Natural killer cell (primary cell): ENCODE measurements around the gene CDK5RAP1. TPM values are rescaled to one million over a fixed set of nuclear protein-coding genes. Genes with fewer than 3 reads are reported as not detected.
A peak's percentile ranks its signal among the peaks of the same experiment; 100 is the strongest.

Source experiments
- ATAC-seq, 3 donors: fragments of 150-1000 bp in 2 of 3; fragments of 200-7000 bp in 1 of 3; cut with Tn5 transposase; 1 replicate in 1 of 3; 2 replicates in 2 of 3; pipeline ENCODE4 v1.10.0; 2021; ENCODE audit warnings: mild to moderate bottlenecking in 2 of 3, moderate library complexity in 2 of 3
- DNase-seq, 2 donors: peaks; one replicate each; pipeline versions ENCODE4 v3.0.0 to v3.0.0-alpha.2; 2013 to 2021; ENCODE audit warnings: mixed read lengths in 1 of 2
- H3K27ac ChIP-seq: one replicate; pipeline ENCODE4 v1.5.1; 2013; ENCODE audit warnings: mild to moderate bottlenecking, low read length
- H3K27me3 ChIP-seq: one replicate; pipeline ENCODE4 v1.6.1; 2013; ENCODE audit warnings: low read length; ENCODE audit not compliant: control insufficient read depth, insufficient read depth
- H3K36me3 ChIP-seq: one replicate; pipeline ENCODE4 v1.6.1; 2013; ENCODE audit warnings: low read length; ENCODE audit not compliant: control insufficient read depth, insufficient read depth
- H3K4me1 ChIP-seq: one replicate; pipeline ENCODE4 v1.6.1; 2013; ENCODE audit warnings: low read length; ENCODE audit not compliant: control insufficient read depth, insufficient read depth
- H3K4me3 ChIP-seq: one replicate; pipeline ENCODE4 v1.5.1; 2013; ENCODE audit warnings: low read length
- H3K9me3 ChIP-seq: one replicate; pipeline ENCODE4 v1.6.1; 2013; ENCODE audit warnings: low read length; ENCODE audit not compliant: control insufficient read depth, insufficient read depth
- H3K27ac Mint-ChIP-seq, 2 donors: one replicate each; pipeline ENCODE4 v1.8.0; 2022; ENCODE audit warnings: mild to moderate bottlenecking in 2 of 2, mixed read lengths in 2 of 2, moderate library complexity in 1 of 2
- H3K27me3 Mint-ChIP-seq, 2 donors: one replicate each; pipeline ENCODE4 v1.8.0; 2022; ENCODE audit warnings: low read depth in 2 of 2, mixed read lengths in 2 of 2
- H3K36me3 Mint-ChIP-seq: one replicate; pipeline ENCODE4 v1.8.0; 2022; ENCODE audit warnings: mixed read lengths
- H3K4me1 Mint-ChIP-seq, 2 donors: one replicate each; pipeline ENCODE4 v1.8.0; 2022; ENCODE audit warnings: mixed read lengths in 2 of 2
- H3K4me3 Mint-ChIP-seq: one replicate; pipeline ENCODE4 v1.8.0; 2022; ENCODE audit warnings: mild to moderate bottlenecking, moderate library complexity, mixed read lengths
- H3K9me3 Mint-ChIP-seq, 2 donors: one replicate each; pipeline ENCODE4 v1.8.0; 2022; ENCODE audit warnings: mixed read lengths in 2 of 2
- CTCF ChIP-seq: fragments of 200-600 bp; IDR thresholded peaks from one replicate; pipeline ENCODE4 v1.8.0; 2022; ENCODE audit warnings: antibody characterized with exemption
- WGBS: methylation state at CpG from one replicate; pipeline ENCODE4 v1.1.7; 2013; ENCODE audit warnings: missing lambda C conversion rate; ENCODE audit not compliant: insufficient coverage; 5-methylcytosine and 5-hydroxymethylcytosine counted together
- intact Hi-C: fragments of 100-400 bp; cut with micrococcal nuclease; formaldehyde crosslinking; loops from one replicate; pipeline ENCODE4 v1.14.2; 2022
- total RNA-seq, 4 donors: library from RNA; stranded (reverse); fragments of 120-200 nt in 1 of 4; gene quantifications; one replicate each; pipeline versions ENCODE4 v1.2.3 to v1.2.4, GENCODE V29; 2013 to 2022

Gene CDK5RAP1
- total RNA-seq, 3 donors from 2014 or later (not counting 1 experiment from before 2014, with no cell fraction given) = 59.7 to 71.5 (median 62.6) TPM

GRCh38 chr20:33373735-33374605, 27.3 kb downstream of the CDK5RAP1 start:
- H3K4me1 Mint-ChIP-seq = peaks cover 29 to 33% of the 10 kb centered on the region in 2 donors

DNA sequence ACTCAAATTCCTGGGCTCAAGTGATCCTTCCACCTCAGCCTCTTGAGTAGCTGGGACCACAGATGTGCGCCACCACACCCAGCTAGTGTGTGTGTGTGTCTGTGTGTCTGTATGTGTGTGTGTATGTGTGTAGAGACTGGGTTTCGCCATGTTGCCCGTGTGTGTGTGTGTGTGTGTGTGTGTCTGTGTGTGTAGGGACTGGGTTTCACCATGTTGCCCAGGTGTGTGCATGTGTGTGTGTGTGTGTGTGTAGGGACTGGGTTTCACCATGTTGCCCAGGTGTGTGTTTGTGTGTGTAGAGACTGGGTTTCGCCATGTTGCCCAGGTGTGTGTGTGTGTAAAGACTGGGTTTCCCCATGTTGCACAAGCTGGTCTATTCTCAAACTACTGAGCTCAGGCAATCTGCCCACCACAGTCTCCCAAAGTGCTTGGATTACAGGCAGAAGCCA, 28.3 kb downstream of the CDK5RAP1 start:
- Mint-ChIP-seq H3K9me3 (no peaks in the 10 kb centered on the region), H3K4me3 (peak overlapping the region; percentile 33), H3K27me3 (no peaks in the 10 kb centered on the region), H3K36me3 (peaks cover under 1% of the 10 kb centered on the region), H3K27ac (peak overlapping the region; percentile 91 to 97), H3K4me1 (peaks cover 29 to 33% of the 10 kb centered on the region in 2 donors)
- Histone ChIP-seq H3K36me3 (peaks cover 33% of the 10 kb centered on the region), H3K4me1 (peaks cover 37% of the 10 kb centered on the region), H3K9me3 (no peaks in the 10 kb centered on the region), H3K27me3 (no peaks in the 10 kb centered on the region), H3K27ac (peak overlapping the region; percentile 97), H3K4me3 (no peak overlapping the region)
- 95% methylated on average over 4 of the region's 4 CpGs for WGBS
- ATAC-seq (no peak), DNase-seq (no peak)
- no peak for TF ChIP-seq CTCF
- intact Hi-C loops = no loop called here

More at GRCh38 chr20:33373735-33374605, 27.3 kb downstream of the CDK5RAP1 start:
- DNase-seq = no peak
- no peaks in the 10 kb centered on the region for H3K9me3 ChIP-seq
- intact Hi-C loops = no loop called here
- Mint-ChIP-seq H3K36me3 (peaks cover 10% of the 10 kb centered on the region), H3K9me3 (no peaks in the 10 kb centered on the region), H3K4me3 (no peak overlapping the region), H3K27ac (peak overlapping the region; percentile 58 to 97), H3K27me3 (no peaks in the 10 kb centered on the region)
- H3K36me3 ChIP-seq = peaks cover 41% of the 10 kb centered on the region
- H3K4me1 ChIP-seq = peaks cover 34% of the 10 kb centered on the region
- H3K27me3 ChIP-seq = no peaks in the 10 kb centered on the region
- ATAC-seq = no peak
- TF ChIP-seq CTCF = no peak
- H3K27ac ChIP-seq = no peak overlapping the region
- 99% methylated on average over 4 of the region's 4 CpGs for WGBS
- no peak overlapping the region for H3K4me3 ChIP-seq

DNA sequence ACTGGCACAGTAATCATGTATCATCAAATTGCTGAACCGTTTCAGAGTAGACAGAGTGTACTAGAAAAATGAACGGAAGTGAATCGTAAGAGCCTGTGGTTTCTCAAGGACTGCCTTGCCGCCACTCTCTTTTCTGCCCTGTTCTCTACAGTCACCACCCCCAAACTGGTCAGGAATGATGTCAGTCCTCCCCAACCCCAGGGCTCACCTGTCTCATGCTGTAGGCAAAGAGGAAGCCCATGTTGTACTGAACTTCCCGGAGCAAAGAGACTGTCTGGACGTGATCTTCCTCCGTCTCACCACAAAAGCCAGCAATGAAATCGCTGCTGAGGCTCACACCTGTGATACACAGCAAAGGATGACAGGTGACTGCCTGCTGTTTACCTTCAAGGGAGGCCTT, 31.0 kb downstream of the CDK5RAP1 start:
- ATAC-seq = peak; percentile 65 to 77 (median 65)
- Histone ChIP-seq H3K36me3 (peaks cover 35% of the 10 kb centered on the region), H3K4me1 (peaks cover 37% of the 10 kb centered on the region), H3K27me3 (no peaks in the 10 kb centered on the region), H3K9me3 (no peaks in the 10 kb centered on the region), H3K4me3 (no peak overlapping the region), H3K27ac (peak overlapping the region; percentile 97)
- H3K27me3 Mint-ChIP-seq = no peaks in the 10 kb centered on the region
- intact Hi-C loops = no loop called here
- WGBS = 52% methylated on average over 8 of the region's 8 CpGs
- H3K4me3 Mint-ChIP-seq = peak overlapping the region; percentile 71
- H3K4me1 Mint-ChIP-seq = peaks cover 29 to 33% of the 10 kb centered on the region in 2 donors
- H3K9me3 Mint-ChIP-seq = no peaks in the 10 kb centered on the region
- H3K36me3 Mint-ChIP-seq = no peaks in the 10 kb centered on the region
- DNase-seq = peak; percentile 48 to 88
- peak overlapping the region; percentile 91 to 97 for H3K27ac Mint-ChIP-seq
- TF ChIP-seq CTCF = no peak
